HL-60 (cell line): ENCODE measurements around the gene LRRN2.

Experiments used
- CTCF ChIP-seq: IDR thresholded peaks from one replicate; pipeline ENCODE4 v1.5.1; 2011; ENCODE audit warnings: low read length, control low read depth, inconsistent platforms; ENCODE audit not compliant: insufficient read depth
- GABPA ChIP-seq: IDR thresholded peaks from 2 replicates; pipeline ENCODE4 v1.6.1; 2012; ENCODE audit warnings: low read depth
- POLR2AphosphoS5 ChIP-seq: IDR thresholded peaks from 2 replicates; pipeline ENCODE4 v1.6.1; 2012; ENCODE audit warnings: low read depth
- REST ChIP-seq: IDR thresholded peaks from 2 replicates; pipeline ENCODE4 v1.6.1; 2012; ENCODE audit warnings: low read depth; ENCODE audit not compliant: insufficient replicate concordance

GRCh38 chr1:204619721-204620120, 65.8 kb downstream of the LRRN2 start:
- TF ChIP-seq CTCF (no peak), POLR2AphosphoS5 (no peak), GABPA (no peak), REST (no peak)
